Endothelial cell of umbilical vein (primary cell): ENCODE results near the gene OPA1.

Experiments used
- CTCF ChIP-seq, 2 donors: IDR thresholded peaks; 1 replicate in 1 of 2; 2 replicates in 1 of 2; pipeline ENCODE4 v1.5.1; 2011; ENCODE audit warnings: low read length in 2 of 2, mild to moderate bottlenecking in 2 of 2, moderate library complexity in 2 of 2, control low read depth in 1 of 2, inconsistent platforms in 1 of 2, low read depth in 1 of 2; ENCODE audit not compliant: insufficient read depth in 1 of 2; ENCODE audit errors: extremely low read depth in 1 of 2
- EZH2 ChIP-seq: IDR thresholded peaks from 2 replicates; pipeline ENCODE4 v1.6.1; 2012; ENCODE audit warnings: borderline replicate concordance, low read depth, mild to moderate bottlenecking, moderate library complexity, low read length, inconsistent platforms; ENCODE audit not compliant: severe bottlenecking
- FOS ChIP-seq: IDR thresholded peaks from 2 replicates; pipeline ENCODE4 v1.6.1; 2011; ENCODE audit warnings: mild to moderate bottlenecking, low read length, moderate library complexity, borderline replicate concordance; ENCODE audit not compliant: insufficient read depth
- GATA2 ChIP-seq: IDR thresholded peaks from 2 replicates; pipeline ENCODE4 v1.7.0; 2011; ENCODE audit warnings: low read depth, mild to moderate bottlenecking, moderate library complexity, mixed read lengths, low read length; ENCODE audit not compliant: insufficient read length, insufficient read depth
- JUN ChIP-seq: IDR thresholded peaks from 2 replicates; pipeline ENCODE4 v1.6.1; 2011; ENCODE audit warnings: borderline replicate concordance, low read depth; ENCODE audit not compliant: insufficient read length, insufficient read depth
- MAX ChIP-seq: IDR thresholded peaks from 2 replicates; pipeline ENCODE4 v1.6.1; 2011; ENCODE audit not compliant: insufficient read depth, insufficient read length
- MYC ChIP-seq: IDR thresholded peaks from one replicate; pipeline ENCODE4 v1.6.1; 2011; ENCODE audit warnings: mild to moderate bottlenecking, low read depth, low read length
- POLR2A ChIP-seq: IDR thresholded peaks from 2 replicates; pipeline ENCODE4 v1.6.1; 2012; ENCODE audit warnings: low read depth, mild to moderate bottlenecking, control low read depth, low read length
- POLR2AphosphoS5 ChIP-seq: IDR thresholded peaks from 2 replicates; pipeline ENCODE4 v1.6.1; 2012; ENCODE audit warnings: low read depth, mild to moderate bottlenecking, control low read depth, low read length, moderate library complexity; ENCODE audit not compliant: insufficient read depth

GRCh38 chr3:193595939-193596487 is 3.0 kb downstream of the OPA1 start:
- TF ChIP-seq POLR2AphosphoS5 (no peak), CTCF (IDR thresholded peaks at IDR 0.05; ENCODE audit: extremely low read depth in 1 of 2, insufficient read depth in 1 of 2, low read depth in 1 of 2, low read length in 2 of 2) (no peak), FOS (no peak), POLR2A (no peak), MAX (no peak), EZH2 (no peak), JUN (no peak), MYC (no peak), GATA2 (no peak)
